ENCODE results near the gene APOC1.
"Not testable (repeated sequence)": the region's sequence is repeated elsewhere in the genome, so short reads cannot be mapped to it uniquely, and the experiment has no call there.

Gene APOC1

DNA sequence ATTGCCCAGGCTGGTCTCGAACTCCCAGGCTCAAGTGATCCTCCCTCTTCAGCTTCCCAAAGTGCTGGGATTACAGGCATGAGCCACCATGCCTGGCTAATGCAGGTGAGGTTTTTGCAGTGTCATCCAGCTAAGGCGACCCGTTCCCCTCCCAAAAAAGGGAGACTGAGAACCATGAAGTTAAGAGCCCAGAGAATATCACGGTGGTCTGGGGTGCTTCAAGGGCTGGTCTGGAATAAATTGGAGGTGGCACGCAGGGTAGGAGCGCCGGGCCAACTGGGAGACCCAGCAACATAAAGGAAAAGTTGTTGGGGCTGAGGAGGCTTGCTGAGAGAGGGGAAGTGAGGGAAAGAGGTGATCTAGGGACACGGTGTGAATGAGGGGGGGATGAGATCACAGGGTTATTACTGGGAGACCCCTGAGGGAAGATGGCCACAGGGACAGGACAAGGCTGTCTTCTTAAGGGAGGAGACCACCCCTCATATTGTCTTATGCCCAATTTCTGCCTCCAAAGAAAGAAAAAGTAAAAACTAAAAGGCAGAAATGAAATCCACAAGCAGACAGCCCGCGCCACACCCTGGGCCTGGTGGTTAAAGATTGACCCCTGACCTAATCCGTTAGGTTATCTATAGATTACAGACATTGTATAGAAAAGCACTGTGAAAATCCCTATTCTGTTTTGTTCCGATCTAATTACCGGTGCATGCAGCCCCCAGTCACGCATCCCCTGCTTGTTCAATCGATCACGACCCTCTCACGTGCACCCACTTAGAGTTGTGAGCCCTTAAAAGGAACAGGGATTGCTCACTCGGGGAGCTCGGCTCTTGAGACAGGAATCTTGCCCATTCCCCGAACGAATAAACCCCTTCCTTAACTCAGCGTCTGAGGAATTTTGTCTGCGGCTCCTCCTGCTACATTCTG is 636 bp upstream of the APOC1 start:
- not testable (repeated sequence) for DNase-seq

DNA sequence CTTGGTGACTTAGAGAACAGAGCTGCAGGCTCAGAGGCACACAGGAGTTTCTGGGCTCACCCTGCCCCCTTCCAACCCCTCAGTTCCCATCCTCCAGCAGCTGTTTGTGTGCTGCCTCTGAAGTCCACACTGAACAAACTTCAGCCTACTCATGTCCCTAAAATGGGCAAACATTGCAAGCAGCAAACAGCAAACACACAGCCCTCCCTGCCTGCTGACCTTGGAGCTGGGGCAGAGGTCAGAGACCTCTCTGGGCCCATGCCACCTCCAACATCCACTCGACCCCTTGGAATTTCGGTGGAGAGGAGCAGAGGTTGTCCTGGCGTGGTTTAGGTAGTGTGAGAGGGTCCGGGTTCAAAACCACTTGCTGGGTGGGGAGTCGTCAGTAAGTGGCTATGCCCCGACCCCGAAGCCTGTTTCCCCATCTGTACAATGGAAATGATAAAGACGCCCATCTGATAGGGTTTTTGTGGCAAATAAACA is 9.9 kb downstream of the APOC1 start:
- no peak for DNase-seq

DNA sequence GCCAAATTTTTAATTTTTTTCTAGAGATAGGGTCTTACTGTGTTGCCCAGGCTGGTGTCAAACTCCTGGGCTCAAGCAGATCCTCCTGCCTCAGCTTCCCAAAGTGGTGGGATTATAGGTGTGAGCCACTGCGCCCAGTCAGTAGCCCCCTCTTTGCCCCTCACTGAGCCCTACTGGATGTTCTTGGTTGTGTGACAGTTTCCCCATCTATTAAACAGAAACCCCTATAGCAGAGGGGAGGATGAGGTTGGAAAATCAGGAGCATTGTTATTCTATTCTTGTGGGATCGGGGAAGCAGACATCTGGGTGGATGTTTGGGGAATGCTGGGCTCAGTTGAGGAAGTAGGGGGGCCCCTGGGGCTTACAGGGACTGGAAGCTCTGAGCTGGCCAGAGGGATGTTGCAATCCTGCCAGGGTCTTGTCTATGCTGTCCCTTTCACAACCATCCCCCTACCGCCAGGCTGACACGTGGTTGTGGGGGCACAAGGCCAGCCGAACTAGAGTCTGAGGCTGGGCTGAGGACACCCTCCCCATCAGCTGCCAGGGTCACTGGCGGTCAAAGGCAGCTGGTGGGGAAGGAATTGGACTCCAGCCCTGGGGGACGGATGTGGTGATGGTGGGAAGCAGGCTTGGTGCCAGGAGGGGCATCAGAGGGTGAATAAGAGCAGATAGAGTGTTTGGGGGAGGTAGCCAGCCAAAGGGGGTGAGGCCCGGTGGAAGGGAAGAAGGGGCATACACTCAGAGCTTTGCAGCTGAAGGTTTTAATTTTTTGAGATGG is 10.9 kb downstream of the APOC1 start:
- DNase-seq: peak; percentile 70

DNA sequence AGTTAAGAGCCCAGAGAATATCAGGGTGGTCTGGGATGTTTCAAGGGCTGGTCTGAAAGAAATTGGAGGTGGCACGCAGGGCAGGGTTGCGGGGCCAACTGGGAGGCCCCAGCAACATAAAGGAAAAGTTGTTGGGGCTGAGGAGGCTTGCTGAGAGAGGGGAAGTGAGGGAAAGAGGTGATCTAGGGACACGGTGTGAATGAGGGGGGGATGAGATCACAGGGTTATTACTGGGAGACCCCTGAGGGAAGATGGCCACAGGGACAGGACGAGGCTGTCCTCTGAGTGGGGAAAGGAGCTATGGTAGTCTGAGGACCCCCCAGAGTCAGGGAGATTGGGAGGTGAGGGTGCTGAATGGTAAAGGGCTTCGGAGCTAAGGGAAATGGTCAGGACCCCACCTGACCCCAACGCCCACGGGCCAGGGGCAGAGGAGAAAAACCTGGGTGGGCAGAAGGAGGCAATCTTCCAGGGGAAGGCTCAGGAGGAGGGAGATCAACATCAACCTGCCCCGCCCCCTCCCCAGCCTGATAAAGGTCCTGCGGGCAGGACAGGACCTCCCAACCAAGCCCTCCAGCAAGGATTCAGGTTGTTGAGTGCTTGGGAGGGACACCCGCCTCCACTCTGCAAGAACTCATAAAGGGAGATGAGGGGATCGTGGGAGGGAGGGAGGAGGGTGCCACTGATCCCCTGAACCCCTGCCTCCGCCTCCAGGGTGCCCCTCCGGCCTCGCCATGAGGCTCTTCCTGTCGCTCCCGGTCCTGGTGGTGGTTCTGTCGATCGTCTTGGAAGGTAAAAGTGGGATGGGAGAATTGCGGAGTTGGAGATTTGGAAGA is 12.1 kb downstream of the APOC1 start:
- not testable (repeated sequence) for DNase-seq

DNA sequence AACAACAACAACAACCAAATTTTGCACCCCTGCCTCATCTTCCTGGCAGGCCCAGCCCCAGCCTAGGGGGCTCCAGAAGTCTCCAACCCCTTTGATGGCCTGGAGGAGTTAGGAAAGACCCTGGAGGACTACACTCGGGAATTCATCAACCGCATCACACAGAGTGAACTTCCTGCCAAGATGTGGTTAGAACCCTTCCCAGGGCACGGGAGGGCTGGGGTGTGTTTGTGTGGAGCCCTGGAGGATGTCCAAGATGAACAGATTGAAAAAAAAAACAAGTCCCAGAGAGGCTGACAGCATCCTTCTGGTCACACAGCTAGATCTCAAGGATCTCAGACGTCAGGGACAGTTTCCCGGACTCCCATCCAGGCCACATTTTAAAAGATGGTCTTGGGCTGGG is 13.3 kb downstream of the APOC1 start:
- DNase-seq: peak; percentile 23

DNA sequence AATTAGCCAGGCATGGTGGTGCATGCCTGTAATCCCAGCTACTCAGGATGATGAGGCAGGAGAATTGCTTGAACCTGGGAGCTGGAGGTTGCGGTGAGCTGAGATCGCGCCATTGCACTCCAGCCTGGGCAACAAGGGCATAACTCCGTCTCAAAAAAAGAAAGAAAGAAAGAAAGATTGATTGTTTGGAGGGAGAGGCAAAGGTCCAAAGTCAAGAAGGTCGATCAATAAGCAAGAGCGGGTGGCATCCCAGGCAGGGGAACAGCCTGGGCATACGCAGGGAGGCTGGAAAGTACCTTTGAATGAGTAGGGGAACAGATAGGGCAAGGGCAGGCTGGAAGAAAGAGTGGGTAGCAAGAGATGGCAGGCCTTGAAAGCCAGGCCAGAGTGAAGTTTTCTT is 15.7 kb downstream of the APOC1 start:
- no peak for DNase-seq

DNA sequence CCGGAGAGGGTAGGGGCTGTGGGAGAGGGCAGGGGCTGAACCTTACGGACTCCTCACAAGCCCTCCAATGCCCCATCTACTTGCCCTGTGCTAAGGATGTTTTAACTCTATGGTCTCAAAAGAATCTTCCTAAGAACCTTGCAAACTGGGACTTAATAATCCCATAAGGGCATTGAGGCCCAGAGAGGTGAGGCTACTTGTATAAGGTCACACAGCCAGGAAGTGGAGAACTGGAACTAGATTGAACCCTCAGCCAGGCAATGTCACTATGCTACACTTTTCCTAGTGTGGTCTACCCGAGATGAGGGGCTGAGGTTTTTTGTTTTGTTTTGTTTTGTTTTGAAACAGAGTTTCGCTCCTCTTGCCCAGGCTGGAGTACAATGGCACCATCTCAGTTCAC is 17.1 kb downstream of the APOC1 start:
- DNase-seq: no peak

DNA sequence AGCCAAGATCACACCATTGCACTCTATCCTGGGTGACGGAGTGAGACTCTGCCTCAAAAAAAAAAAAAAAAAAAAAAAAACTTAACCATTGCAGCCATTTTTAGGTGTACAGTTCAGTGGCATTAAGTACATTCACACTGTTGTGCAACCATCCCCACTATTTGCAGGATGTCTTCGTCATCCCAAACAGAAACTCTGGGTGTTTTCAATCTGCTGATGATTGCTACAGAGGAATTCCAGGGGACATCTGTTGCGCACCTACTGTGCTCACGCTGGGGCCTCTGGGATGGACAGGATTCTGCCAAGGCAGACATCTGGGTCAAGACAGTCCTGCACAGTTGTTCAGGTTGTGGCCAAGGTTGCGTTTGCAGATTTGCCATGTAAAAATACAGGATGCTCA is 25.3 kb downstream of the APOC1 start:
- peak; percentile 53 for DNase-seq

DNA sequence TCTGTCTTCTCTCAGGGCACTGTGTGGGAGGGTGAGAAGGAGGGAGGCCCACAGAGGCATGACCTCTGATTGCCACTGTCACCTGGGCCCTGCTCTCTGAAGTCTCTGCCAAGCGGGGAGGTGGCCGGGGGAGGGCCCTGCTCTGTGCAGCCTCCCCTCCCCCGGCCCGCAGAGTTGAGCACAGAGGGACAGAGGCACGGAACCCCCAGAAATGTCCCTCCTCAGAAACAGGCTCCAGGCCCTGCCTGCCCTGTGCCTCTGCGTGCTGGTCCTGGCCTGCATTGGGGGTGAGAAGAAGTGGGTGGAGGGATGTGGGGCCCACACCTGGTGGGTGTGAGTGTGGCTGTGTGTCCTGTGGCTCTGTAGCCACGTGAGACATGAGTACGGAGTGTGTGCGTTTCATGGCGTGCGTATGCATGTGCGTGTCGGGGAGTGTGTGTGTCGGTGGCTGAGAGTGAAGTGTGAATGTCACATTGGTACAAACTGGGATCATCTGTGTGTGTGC is 27.7 kb downstream of the APOC1 start, which contains the start of gene APOC4:
Gene APOC4 (plus strand): TSS at position 171 of the 505 bp plus-strand sequence. CDS start 41 bp downstream, at position 212.
- DNase-seq: no peak

DNA sequence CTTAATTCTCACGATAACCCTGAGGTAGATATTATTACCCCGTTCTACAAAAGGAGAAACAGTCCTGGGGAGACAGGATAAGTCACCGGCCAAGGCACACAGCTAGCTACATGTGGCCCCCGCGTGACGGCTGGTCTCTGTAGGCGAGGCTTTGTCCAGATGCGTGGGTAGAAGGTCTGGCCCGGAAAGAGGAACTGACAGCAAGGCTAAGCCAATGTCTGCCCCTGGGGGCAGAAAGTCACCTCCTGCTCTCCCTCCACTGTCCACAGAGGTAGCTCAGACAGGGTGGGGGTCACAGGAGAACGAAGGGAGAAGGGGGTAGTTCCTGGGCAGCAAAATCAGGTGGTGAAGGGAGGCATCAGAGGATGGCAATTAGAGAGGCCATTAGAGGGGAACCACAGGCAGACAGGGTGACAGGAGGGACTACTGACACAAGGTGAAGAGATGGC is 29.4 kb downstream of the APOC1 start:
- no peak for DNase-seq

DNA sequence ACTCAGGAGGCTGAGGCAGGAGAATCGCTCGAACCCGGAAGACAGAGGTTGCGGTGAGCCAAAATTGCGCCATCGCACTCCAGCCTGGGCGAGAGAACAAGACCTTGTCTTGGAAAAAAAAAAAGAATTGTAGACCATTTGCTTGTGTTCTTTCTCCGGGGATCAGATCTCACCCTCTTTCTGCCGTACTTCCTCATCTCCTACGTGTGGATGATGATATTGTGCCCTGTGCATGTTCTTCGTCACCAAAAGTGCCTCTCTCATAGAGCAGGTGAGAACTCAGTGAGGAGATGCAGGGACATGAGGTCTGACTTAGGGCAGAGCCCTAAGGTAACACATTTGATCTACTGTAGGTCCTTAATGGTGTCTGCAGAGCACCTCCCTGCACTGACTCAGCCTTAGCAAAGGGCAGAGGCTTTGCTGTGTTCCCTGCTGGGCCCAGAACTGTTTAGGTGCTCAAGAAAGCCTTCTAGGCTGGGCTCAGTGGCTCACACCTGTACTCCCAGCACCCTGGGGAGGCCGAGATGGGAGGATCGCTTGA is 32.7 kb downstream of the APOC1 start:
- no peak for DNase-seq

DNA sequence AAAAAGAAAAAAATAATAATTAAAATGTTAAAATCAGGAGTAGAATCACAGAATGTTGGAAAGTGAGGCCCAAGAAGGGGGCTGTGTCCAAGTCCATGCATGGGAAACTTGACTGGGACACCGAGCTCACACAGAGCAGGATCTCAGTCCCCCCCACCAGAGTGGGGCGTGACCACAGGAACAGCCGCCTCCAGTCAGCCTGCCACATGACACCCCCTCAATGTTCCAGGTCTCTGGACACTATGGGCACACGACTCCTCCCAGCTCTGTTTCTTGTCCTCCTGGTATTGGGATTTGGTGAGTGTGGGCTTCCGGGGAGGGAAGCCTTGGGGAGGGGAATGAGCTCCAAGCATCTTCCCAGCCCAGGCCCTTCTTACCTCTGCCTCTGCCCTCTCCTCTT is 33.8 kb downstream of the APOC1 start:
- no peak for DNase-seq

DNA sequence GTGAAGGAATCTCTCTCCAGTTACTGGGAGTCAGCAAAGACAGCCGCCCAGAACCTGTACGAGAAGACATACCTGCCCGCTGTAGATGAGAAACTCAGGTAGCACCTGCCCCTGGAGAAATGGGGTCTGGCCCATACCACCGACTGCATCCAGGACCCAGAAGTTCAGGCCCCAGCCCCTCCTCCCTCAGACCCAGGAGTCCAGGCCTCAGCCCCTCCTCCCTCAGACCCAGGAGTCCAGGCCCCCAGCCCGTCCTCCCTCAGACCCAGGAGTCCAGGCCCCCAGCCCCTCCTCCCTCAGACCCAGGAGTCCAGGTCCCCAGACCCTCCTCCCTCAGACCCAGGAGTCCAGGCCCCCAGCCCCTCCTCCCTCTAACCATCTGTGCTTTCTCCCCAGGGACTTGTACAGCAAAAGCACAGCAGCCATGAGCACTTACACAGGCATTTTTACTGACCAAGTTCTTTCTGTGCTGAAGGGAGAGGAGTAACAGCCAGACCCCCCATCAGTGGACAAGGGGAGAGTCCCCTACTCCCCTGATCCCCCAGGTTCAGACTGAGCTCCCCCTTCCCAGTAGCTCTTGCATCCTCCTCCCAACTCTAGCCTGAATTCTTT is 34.5 kb downstream of the APOC1 start:
- DNase-seq: no peak

DNA sequence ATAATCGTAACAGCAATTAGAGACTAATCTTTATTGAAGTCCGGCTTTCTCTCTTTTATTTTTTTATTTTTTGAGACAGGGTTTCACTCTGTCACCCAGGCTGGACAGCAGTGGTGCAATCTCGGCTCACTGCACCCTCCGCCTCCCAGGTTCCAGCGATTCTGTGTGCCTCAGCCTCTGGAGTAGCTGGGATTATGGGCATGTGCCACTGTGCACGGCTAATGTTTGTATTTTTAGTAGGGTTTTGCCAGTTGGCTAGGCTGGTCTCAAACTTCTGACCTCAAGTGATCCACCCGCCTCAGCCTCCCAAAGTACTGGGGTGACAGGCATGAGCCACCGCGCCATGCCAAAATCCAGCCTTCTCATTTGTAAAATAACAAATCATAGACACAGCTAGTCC is 35.1 kb downstream of the APOC1 start:
- no peak for DNase-seq

DNA sequence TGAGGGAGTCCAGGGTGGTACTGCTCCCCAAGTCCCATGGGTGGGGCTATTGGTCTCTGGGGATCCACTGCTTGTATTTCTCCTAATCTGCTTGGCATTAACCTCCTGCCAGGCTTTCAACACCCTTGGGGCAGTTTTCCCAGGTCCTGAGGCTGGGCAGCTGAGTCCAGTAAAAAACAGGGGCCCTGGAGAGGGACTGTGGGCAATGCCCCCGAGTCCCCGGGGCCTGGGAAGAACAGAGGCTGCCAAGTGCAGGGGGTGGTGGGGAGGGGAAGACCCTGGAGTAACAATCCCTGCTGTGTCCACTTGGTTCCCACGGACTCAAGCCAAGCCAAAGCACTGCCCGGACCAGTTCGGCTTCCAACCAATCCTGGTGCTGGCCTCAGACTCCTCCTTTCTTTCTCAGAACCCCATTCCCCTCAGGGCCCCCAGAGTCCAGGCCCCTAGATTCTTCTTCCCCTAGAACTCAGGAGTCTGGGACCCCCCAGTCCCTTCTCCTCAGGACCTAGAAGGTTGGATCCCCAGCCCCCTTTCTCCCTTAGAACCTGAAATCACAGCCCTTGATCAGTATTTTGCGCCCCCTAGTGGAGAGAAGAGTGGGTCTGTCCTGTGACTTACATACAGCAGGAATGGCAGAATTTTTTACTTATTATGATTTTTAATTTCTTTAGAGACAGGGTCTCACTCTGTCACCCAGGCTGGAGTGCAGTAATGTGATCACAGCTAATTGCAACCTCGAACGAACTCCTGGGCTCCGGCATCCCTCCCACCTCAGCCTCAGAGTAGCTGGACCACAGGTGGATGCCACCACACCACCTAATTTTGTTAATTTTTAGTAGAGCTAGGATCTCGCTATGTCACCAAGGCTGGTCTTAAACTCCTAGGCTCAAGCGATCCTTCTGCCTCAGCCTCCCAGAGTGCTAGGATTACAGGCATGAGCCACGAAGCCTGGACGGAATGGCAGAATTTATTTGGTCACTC is 37.1 kb downstream of the APOC1 start:
- DNase-seq: peak; percentile 63

DNA sequence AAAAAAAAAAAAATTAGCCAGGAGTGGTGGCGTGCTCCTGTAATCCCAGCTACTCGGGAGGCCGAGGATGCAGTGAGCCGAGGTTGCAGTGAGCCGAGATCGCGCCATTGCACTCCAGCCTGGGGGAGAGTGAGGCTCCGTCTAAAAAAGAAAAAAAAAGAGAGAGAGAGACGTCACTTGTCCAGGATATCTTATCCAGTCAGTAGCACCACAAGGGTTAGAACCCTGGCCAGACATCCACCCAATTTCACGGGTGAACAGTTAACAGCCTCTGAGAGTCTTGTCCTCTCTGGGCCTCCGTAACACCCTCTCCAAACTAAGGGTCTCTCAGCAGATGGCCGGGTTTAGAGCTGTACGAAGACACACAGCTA is 39.9 kb downstream of the APOC1 start:
- DNase-seq: no peak

DNA sequence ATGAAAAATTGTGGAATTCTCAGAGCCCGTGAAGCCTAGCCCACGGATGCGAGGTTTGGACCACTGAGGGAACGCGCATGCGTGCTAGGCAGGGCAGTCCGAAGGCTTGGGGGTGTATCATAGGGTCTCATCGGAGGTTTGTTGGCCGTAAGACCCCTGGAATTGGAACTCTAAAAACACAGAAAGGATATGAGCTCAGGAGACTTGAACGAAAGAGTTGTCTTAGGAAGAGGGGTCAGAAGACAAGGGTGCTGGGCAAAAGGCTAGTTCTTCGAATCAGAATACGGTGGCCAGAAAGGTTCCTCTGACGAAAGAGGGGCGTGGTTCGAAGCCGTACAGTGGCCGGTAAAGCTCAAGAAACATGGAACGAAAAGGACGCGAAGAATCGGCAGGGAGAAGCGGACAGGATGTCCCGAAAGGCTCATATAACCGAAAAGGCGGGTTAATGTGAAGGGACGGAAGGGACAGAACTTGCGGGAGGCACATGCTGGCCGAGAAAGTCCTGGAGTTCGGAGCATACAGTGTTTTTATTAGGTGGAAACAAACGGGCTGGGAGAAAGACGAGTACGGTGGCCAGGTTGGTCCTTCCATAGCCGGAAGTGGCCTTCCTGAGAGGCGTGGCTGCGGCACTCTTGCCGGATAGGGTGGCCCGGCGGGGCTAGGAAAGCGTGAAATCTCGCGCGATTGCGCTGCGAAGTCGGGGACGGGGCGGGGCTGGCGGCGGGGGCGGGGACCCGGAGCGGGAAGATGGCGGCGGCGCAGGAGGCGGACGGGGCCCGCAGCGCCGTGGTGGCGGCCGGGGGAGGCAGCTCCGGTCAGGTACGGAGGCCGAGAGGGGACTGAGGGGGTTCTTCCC is 40.5 kb downstream of the APOC1 start, which contains the start of gene CLPTM1:
Gene CLPTM1 (plus strand): TSS at position 732 of the 856 bp plus-strand sequence. CDS start 16 bp downstream, at position 748.
- DNase-seq: peak; percentile 97

DNA sequence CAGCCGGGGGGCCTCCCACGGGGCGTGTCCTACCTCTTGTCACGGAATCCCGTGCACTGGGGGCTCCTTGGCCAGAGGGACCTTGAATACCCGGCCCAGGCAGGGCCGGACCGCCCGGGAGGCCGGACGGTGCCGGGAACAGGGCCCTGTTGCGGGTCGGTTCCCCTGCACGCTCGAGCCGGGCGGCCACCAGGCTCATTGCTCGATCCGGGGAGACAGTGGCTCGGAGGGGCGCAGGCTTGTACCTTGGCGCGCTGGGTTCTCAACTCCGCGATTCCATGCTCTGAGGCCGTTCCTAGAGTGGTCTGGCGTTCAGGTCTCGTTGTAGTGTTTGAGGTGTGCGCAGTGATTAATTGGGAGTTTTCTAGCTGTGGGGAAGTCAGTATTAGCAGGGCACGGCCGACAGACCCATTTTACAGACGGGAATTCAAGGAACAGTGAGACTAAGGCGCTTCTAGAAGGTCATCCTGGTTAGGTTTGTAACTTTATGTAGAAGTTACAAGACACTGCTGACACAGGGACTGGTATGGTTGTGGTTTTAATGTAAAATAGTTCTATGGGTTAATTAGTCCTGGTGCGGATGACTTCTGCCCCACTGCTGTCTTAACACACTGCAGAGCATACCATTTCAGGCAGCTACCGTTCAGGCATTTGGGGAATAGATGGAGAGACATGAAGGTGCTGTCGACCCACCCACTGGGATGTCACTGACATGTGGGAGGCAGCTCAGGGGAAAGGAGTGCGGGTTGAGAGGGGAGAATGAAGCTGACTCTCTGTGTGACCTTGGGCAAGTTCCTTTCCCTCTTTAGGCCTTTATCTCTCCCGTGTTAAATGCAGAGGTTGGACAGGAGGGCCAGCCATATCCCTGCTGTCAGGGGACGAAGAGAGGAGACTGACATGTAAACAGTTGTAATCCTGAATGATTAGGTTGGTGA is 41.4 kb downstream of the APOC1 start:
- no peak for DNase-seq

Measured in HCEC 1CT (cell line).